ENCODE measurements around the gene ZRSR2. TPM values are rescaled to one million over a fixed set of nuclear protein-coding genes. Genes with fewer than 3 reads are reported as not detected.

The ZRSR2 gene
- total and polyA plus RNA-seq, 10 of the 15 experiments (the other 5 are each of a cell fraction or from before 2014, with no cell fraction given): 8.8 to 34.1 (median 15.6) TPM

DNA sequence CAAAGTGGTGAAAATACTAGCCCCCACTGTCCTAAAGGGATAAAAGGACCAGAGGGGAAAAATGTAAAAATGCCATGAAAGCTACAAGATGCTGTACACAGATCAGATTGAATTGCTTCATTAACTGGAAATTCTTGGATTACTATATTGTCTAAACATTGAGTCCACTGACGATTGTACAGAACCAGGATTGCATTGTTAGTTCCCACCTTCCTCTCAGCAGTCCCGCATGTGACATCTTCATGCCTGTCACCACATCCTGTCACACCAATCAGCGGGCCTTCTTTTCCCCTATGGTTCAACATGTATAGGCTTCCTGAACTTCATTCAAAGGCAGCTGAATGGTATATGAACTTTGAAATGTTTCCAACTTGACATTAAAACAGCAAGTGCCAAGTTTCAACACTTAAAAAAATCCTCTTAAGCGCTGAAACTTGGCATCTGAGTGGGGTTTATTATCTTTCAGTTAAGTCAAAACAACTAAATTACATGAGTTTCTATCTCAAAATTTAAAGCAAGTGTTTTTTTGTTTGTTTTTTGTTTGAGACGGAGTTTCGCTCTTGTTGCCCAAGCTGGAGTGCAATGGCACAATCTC is 24.6 kb downstream of the ZRSR2 start:
- no peak overlapping the region for H3K4me3 ChIP-seq
- H3K36me3 ChIP-seq (ENCODE audit: control insufficient read depth in 2 of 2, insufficient read depth in 2 of 2, low read length in 1 of 2): peaks cover 10 to 38% of the 10 kb centered on the region in 2 experiments
- H3K9ac ChIP-seq (ENCODE audit: control insufficient read depth, insufficient read depth, low read length): no peak overlapping the region
- H3K4me1 ChIP-seq (ENCODE audit: control insufficient read depth, insufficient read depth, low read length): peaks cover 6% of the 10 kb centered on the region; the same call in 1 of the 2 replicates
- ChIA-PET RAD21 (ENCODE audit: unreplicated experiment) (no interaction called here), SMC1A (ENCODE audit: uncharacterized antibody, unreplicated experiment) (interaction anchor here (1.2 to 3.0 kb wide), 4 partner anchors 9 to 396 kb away, joined by 3 to 12 read pairs (median 4); no protein-coding TSS in a partner anchor), CTCF (interaction anchor here (0.7 to 2.2 kb wide), 5 partner anchors 11 to 323 kb away, joined by 3 to 13 read pairs (median 5); no protein-coding TSS in a partner anchor), POLR2A (no interaction called here)
- no peak for DNase-seq (ENCODE audit: low read depth, low spot score)
- no peaks in the 10 kb centered on the region for H3K27me3 ChIP-seq (replicated peaks in 1 of 2; ENCODE audit: control insufficient read depth in 2 of 2, insufficient read depth in 2 of 2, low read length in 1 of 2)
- ATAC-seq: no peak
- no peaks in the 10 kb centered on the region for H3K9me3 ChIP-seq (replicated peaks; ENCODE audit: control insufficient read depth, insufficient read depth, low read length)
- TF ChIP-seq SMARCA5 (IDR thresholded peaks at IDR 0.05): no peak
- TF ChIP-seq ZNF622 (IDR thresholded peaks at IDR 0.05): no peak
- TF ChIP-seq ZNF217 (IDR thresholded peaks at IDR 0.05): no peak
- TF ChIP-seq, protein P1, sequence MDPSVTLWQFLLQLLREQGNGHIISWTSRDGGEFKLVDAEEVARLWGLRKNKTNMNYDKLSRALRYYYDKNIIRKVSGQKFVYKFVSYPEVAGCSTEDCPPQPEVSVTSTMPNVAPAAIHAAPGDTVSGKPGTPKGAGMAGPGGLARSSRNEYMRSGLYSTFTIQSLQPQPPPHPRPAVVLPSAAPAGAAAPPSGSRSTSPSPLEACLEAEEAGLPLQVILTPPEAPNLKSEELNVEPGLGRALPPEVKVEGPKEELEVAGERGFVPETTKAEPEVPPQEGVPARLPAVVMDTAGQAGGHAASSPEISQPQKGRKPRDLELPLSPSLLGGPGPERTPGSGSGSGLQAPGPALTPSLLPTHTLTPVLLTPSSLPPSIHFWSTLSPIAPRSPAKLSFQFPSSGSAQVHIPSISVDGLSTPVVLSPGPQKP (IDR thresholded peaks at IDR 0.05; ENCODE audit: low read depth, low read length): no peak
- TF ChIP-seq RFX5 (IDR thresholded peaks at IDR 0.05; ENCODE audit: low read depth, low read length): no peak
- TF ChIP-seq, protein P2, sequence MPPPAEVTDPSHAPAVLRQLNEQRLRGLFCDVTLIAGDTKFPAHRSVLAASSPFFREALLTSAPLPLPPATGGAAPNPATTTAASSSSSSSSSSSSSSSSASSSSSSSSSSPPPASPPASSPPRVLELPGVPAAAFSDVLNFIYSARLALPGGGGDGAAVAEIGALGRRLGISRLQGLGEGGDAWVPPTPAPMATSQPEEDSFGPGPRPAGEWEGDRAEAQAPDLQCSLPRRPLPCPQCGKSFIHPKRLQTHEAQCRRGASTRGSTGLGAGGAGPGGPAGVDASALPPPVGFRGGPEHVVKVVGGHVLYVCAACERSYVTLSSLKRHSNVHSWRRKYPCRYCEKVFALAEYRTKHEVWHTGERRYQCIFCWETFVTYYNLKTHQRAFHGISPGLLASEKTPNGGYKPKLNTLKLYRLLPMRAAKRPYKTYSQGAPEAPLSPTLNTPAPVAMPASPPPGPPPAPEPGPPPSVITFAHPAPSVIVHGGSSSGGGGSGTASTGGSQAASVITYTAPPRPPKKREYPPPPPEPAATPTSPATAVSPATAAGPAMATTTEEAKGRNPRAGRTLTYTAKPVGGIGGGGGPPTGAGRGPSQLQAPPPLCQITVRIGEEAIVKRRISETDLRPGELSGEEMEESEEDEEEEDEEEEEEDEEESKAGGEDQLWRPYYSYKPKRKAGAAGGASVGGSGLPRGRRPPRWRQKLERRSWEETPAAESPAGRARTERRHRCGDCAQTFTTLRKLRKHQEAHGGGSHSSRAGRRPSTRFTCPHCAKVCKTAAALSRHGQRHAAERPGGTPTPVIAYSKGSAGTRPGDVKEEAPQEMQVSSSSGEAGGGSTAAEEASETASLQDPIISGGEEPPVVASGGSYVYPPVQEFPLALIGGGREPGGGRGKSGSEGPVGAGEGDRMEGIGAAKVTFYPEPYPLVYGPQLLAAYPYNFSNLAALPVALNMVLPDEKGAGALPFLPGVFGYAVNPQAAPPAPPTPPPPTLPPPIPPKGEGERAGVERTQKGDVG (CRISPR knock-in tag; IDR thresholded peaks at IDR 0.05): no peak
- FAIRE-seq: no peak
- H3K79me2 ChIP-seq (ENCODE audit: control insufficient read depth, insufficient read depth, low read length): no peaks in the 10 kb centered on the region
- no peaks in the 10 kb centered on the region for H4K20me1 ChIP-seq (ENCODE audit: control insufficient read depth, insufficient read depth)
- no TSS peak for BruUV-seq (replicated peaks)
- 88% methylated on average over 6 of the region's 6 CpGs for whole genome bisulfite sequencing (ENCODE audit: insufficient coverage, insufficient replicate concordance, low lambda C conversion rate, missing lambda C conversion rate)
- no peak overlapping the region for H3K4me2 ChIP-seq (ENCODE audit: control insufficient read depth, insufficient read depth)
- no peak overlapping the region for H2AFZ ChIP-seq (ENCODE audit: control insufficient read depth, low read depth, low read length)
- no peak overlapping the region for H3K27ac ChIP-seq (ENCODE audit: control insufficient read depth, insufficient read depth)
- in situ Hi-C loops (cut with MboI): no loop called here
- intact Hi-C loops (cut with micrococcal nuclease; ENCODE audit: unreplicated experiment): loop anchor here (5.0 kb wide), 1 partner anchor 397 kb away; no protein-coding TSS in a partner anchor
